Mucosa of stomach (tissue), 1 donor: ENCODE results near the gene CEP170B.

Experiments used
- H3K27me3 ChIP-seq: one replicate; pipeline ENCODE4 v1.7.0; 2013; ENCODE audit warnings: mild to moderate bottlenecking, low read length; ENCODE audit not compliant: control insufficient read depth, insufficient read depth
- H3K36me3 ChIP-seq: one replicate; pipeline ENCODE4 v1.7.0; 2013; ENCODE audit warnings: low read length; ENCODE audit not compliant: control insufficient read depth, insufficient read depth
- H3K4me1 ChIP-seq: one replicate; pipeline ENCODE4 v1.7.0; 2013; ENCODE audit warnings: mild to moderate bottlenecking, low read length; ENCODE audit not compliant: control insufficient read depth, insufficient read depth
- H3K4me3 ChIP-seq: one replicate; pipeline ENCODE4 v1.7.0; 2013; ENCODE audit warnings: low read length
- H3K9ac ChIP-seq: one replicate; pipeline ENCODE4 v1.7.0; 2013; ENCODE audit warnings: mild to moderate bottlenecking, low read length, moderate library complexity
- H3K9me3 ChIP-seq: one replicate; pipeline ENCODE4 v1.7.0; 2013; ENCODE audit warnings: mild to moderate bottlenecking, low read length, moderate library complexity; ENCODE audit not compliant: control insufficient read depth
- donor health status: Pancreatic carcinoma.

CEP170B gene

DNA sequence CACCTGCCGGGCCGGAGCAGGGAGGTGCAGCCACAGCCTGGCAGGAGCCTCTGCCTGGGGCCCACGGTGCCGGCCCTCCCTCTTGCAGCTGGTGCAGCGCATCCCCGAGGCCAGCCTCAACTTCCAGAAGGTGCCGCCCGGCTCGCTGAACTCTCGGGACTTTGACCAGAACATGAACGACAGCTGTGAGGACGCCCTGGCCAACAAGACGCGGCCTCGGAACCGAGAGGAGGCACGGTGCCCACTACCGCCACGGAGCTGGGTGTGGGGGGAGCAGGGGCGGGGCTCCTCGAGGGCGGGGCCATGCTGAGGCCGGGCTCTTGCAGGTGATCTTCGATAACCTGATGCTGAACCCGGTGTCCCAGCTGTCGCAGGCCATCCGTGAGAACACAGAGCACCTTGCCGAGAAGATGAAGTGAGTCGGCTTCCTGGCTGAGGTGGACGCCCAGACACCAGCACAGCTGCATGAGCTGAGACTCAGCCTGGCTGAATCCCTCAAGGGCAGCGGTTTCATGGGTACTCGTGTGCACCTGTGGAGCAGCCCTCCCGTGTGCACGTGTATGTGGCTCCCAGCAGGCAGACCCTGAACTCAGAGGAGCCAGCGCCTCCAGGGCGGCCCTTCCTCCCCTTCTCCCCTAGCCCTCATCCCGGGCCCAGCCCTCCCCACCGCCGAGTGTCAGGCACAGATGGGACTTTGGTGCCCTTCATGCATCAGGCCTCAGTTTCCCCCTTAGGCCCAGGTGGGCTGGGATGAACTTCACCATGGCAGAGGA lies 28.6 kb downstream of the CEP170B start:
- Histone ChIP-seq H3K36me3 (no peaks in the 10 kb centered on the region), H3K27me3 (no peaks in the 10 kb centered on the region), H3K9ac (no peak overlapping the region), H3K9me3 (no peaks in the 10 kb centered on the region), H3K4me1 (peaks cover 23% of the 10 kb centered on the region), H3K4me3 (no peak overlapping the region)

GRCh38 chr14:104894331-104895206 lies 29.5 kb downstream of the CEP170B start:
- H3K4me3 ChIP-seq, result no peak overlapping the region
- H3K27me3 ChIP-seq, result no peaks in the 10 kb centered on the region
- no peak overlapping the region for H3K9ac ChIP-seq
- no peaks in the 10 kb centered on the region for H3K36me3 ChIP-seq
- no peaks in the 10 kb centered on the region for H3K9me3 ChIP-seq
- H3K4me1 ChIP-seq, result peaks cover 23% of the 10 kb centered on the region

- Histone ChIP-seq H3K27me3 (no peaks in the 10 kb centered on the region), H3K4me1 (peaks cover 23% of the 10 kb centered on the region), H3K9me3 (no peaks in the 10 kb centered on the region), H3K9ac (no peak overlapping the region), H3K36me3 (no peaks in the 10 kb centered on the region), H3K4me3 (no peak overlapping the region)
Measured at GRCh38 chr14:104895207-104895785, 30.2 kb downstream of the CEP170B start.

DNA sequence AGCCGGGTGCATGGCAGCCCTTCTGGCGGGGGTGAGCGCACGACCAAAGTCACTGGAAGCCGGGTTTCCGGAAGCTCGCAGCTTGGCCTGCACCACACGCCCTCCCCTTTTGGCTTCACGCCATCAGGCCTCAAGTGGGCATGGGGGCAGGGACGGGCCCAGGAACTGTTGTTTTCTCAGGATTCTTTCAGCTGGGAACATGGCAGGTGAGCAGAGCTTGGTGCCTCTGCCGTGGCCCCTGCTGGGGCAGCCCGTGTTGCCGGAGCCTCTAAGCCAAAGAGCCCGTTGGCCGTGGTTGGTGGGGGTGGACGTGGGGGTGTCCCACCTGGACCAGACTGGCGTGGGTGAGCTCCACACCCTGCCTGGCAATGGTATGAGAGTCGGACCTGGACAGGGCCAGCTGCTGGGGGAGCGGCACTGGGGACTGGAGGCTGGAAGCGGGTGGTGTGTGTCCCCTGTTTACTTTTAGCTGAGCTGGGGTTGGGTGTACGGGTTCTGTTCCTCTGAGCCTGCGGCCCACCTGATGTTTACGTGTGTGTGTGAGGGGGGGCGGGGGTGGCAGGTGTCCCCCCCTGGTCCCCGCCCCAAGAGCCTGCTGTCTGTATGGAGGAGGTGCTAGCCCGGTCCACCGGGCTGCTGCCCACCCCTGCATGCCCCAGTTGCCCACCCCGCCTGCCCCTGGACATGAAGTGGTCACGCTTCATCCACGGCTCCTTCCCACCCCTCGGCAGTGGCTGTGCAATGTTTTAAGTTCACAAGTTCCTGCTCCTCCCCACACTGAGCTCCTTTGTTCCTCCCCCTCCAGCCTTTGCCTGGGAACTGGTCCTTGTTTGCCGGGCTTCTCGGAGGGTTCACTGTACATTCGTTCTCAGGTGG lies 31.0 kb downstream of the CEP170B start:
- peaks cover 23% of the 10 kb centered on the region for H3K4me1 ChIP-seq
- H3K27me3 ChIP-seq, result no peaks in the 10 kb centered on the region
- no peaks in the 10 kb centered on the region for H3K36me3 ChIP-seq
- H3K9ac ChIP-seq, result no peak overlapping the region
- no peaks in the 10 kb centered on the region for H3K9me3 ChIP-seq
- no peak overlapping the region for H3K4me3 ChIP-seq

GRCh38 chr14:104897330-104898194 lies 32.5 kb downstream of the CEP170B start:
- no peak overlapping the region for H3K4me3 ChIP-seq
- no peaks in the 10 kb centered on the region for H3K9me3 ChIP-seq
- peaks cover 23% of the 10 kb centered on the region for H3K4me1 ChIP-seq
- no peaks in the 10 kb centered on the region for H3K36me3 ChIP-seq
- H3K27me3 ChIP-seq, result no peaks in the 10 kb centered on the region
- no peak overlapping the region for H3K9ac ChIP-seq

DNA sequence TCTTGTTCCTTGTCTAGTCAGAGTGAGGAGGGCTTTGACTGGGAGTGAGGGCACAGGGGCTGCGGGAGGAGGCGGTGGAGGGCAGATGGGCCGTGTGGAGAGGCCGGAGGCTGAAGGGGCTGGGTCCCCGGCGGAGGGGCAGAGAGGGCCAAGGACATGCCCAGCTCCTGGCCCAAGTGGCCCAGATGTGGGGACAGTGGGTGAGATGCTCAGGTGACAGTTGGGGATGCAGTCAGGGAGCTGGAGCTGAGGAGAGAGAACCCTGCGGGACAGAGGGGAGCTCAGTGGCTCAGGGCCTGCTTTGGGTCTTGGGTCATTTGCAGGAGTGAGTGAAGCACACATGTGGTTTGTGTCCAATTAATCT lies 33.1 kb downstream of the CEP170B start:
- Histone ChIP-seq H3K4me3 (no peak overlapping the region), H3K36me3 (no peaks in the 10 kb centered on the region), H3K9ac (no peak overlapping the region), H3K27me3 (no peaks in the 10 kb centered on the region), H3K9me3 (no peaks in the 10 kb centered on the region), H3K4me1 (peaks cover 23% of the 10 kb centered on the region)

DNA sequence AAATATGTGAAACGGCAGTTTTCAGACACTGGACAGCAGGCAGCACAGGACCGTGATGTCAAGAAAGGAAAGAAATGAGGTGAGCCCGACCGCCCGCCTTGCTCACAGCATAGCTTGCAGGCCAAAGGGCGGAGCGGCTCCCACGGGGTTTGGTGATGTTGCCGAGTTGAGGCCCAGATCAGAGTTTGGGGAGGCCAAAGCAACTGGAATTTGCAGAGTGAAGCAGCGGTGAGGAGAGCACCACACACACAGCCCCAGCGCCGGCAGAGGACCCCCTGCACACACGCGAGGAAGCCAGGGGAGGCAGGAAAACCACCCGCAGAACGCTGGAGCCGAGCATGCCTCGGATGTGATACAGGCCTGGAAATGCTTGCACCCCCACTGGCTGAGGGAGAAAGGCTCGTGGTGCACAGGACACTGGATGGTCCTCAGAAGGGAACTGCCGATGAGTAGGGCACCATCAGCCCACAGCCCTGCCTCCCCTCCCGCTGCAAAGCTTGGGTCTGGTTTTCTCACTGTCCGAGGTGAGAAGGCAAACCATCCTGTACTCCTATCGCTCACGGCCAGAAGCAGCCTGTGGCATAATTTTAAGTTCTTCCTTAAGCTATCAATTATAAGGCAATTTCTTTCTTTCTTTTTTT lies 33.9 kb downstream of the CEP170B start:
- Histone ChIP-seq H3K36me3 (no peaks in the 10 kb centered on the region), H3K9me3 (no peaks in the 10 kb centered on the region), H3K4me3 (no peak overlapping the region), H3K27me3 (peaks cover 3% of the 10 kb centered on the region), H3K4me1 (peaks cover 23% of the 10 kb centered on the region), H3K9ac (no peak overlapping the region)

- Histone ChIP-seq H3K36me3 (no peaks in the 10 kb centered on the region), H3K4me1 (peaks cover 22% of the 10 kb centered on the region), H3K27me3 (peaks cover 8% of the 10 kb centered on the region), H3K9me3 (no peaks in the 10 kb centered on the region), H3K9ac (no peak overlapping the region), H3K4me3 (no peak overlapping the region)
Measured at GRCh38 chr14:104899781-104900180, 34.7 kb downstream of the CEP170B start.

- H3K4me3 ChIP-seq, result no peak overlapping the region
- H3K9me3 ChIP-seq, result no peaks in the 10 kb centered on the region
- H3K4me1 ChIP-seq, result peaks cover 11% of the 10 kb centered on the region
- peaks cover 8% of the 10 kb centered on the region for H3K27me3 ChIP-seq
- H3K9ac ChIP-seq, result no peak overlapping the region
- no peaks in the 10 kb centered on the region for H3K36me3 ChIP-seq
Measured at GRCh38 chr14:104900639-104901512, 35.8 kb downstream of the CEP170B start.

- Histone ChIP-seq H3K9ac (no peak overlapping the region), H3K4me1 (no peaks in the 10 kb centered on the region), H3K9me3 (no peaks in the 10 kb centered on the region), H3K4me3 (no peak overlapping the region), H3K36me3 (no peaks in the 10 kb centered on the region), H3K27me3 (peaks cover 8% of the 10 kb centered on the region)
Measured at GRCh38 chr14:104903990-104904389, 38.9 kb downstream of the CEP170B start.
